ENCODE results near the gene CACNA2D1.
"Not testable (repeated sequence)": the region's sequence is repeated elsewhere in the genome, so short reads cannot be mapped to it uniquely, and the experiment has no call there.

The CACNA2D1 gene

GRCh38 chr7:82140608-82141007 lies 303.0 kb downstream of the CACNA2D1 start:
- H3K4me3 Mint-ChIP-seq; H3K9me3 Mint-ChIP-seq; H3K27me3 Mint-ChIP-seq; H3K4me1 Mint-ChIP-seq (ENCODE audit: low read depth); H3K36me3 Mint-ChIP-seq (ENCODE audit: low read depth); DNase-seq; H3K27ac Mint-ChIP-seq: not testable (repeated sequence)

- H3K4me1 Mint-ChIP-seq (ENCODE audit: low read depth) = no peaks in the 10 kb centered on the region
- no peaks in the 10 kb centered on the region for H3K27me3 Mint-ChIP-seq
- H3K9me3 Mint-ChIP-seq = no peaks in the 10 kb centered on the region
- DNase-seq = no peak
- H3K4me3 Mint-ChIP-seq = no peak overlapping the region
- H3K36me3 Mint-ChIP-seq (ENCODE audit: low read depth) = no peaks in the 10 kb centered on the region
- H3K27ac Mint-ChIP-seq = no peak overlapping the region
Observed at GRCh38 chr7:82131215-82131614, 312.4 kb downstream of the CACNA2D1 start.

- no peaks in the 10 kb centered on the region for H3K27me3 Mint-ChIP-seq
- no peak overlapping the region for H3K27ac Mint-ChIP-seq
- no peak overlapping the region for H3K4me3 Mint-ChIP-seq
- DNase-seq = no peak
- peaks cover 3% of the 10 kb centered on the region for H3K9me3 Mint-ChIP-seq
- H3K4me1 Mint-ChIP-seq (ENCODE audit: low read depth) = no peaks in the 10 kb centered on the region
- H3K36me3 Mint-ChIP-seq (ENCODE audit: low read depth) = no peaks in the 10 kb centered on the region
Observed at GRCh38 chr7:82129091-82129490, 314.5 kb downstream of the CACNA2D1 start.

GRCh38 chr7:82128546-82128945 lies 315.0 kb downstream of the CACNA2D1 start:
- no peaks in the 10 kb centered on the region for H3K36me3 Mint-ChIP-seq (ENCODE audit: low read depth)
- H3K27ac Mint-ChIP-seq = no peak overlapping the region
- DNase-seq = no peak
- no peaks in the 10 kb centered on the region for H3K27me3 Mint-ChIP-seq
- peaks cover 3% of the 10 kb centered on the region for H3K9me3 Mint-ChIP-seq
- H3K4me1 Mint-ChIP-seq (ENCODE audit: low read depth) = no peaks in the 10 kb centered on the region
- no peak overlapping the region for H3K4me3 Mint-ChIP-seq

- no peaks in the 10 kb centered on the region for H3K27me3 Mint-ChIP-seq
Observed at GRCh38 chr7:82126576-82126975, 317.0 kb downstream of the CACNA2D1 start.

GRCh38 chr7:82124445-82124844 lies 319.1 kb downstream of the CACNA2D1 start:
- no peak overlapping the region for H3K4me3 Mint-ChIP-seq
- no peaks in the 10 kb centered on the region for H3K4me1 Mint-ChIP-seq (ENCODE audit: low read depth)
- DNase-seq = no peak
- H3K27ac Mint-ChIP-seq = no peak overlapping the region
- H3K9me3 Mint-ChIP-seq = peaks cover 3% of the 10 kb centered on the region
- no peaks in the 10 kb centered on the region for H3K27me3 Mint-ChIP-seq
- H3K36me3 Mint-ChIP-seq (ENCODE audit: low read depth) = no peaks in the 10 kb centered on the region

More at GRCh38 chr7:82126576-82126975, 317.0 kb downstream of the CACNA2D1 start:
- no peaks in the 10 kb centered on the region for H3K36me3 Mint-ChIP-seq (ENCODE audit: low read depth)
- DNase-seq = no peak
- H3K4me1 Mint-ChIP-seq (ENCODE audit: low read depth) = no peaks in the 10 kb centered on the region
- no peak overlapping the region for H3K4me3 Mint-ChIP-seq
- no peak overlapping the region for H3K27ac Mint-ChIP-seq
- H3K9me3 Mint-ChIP-seq = peaks cover 3% of the 10 kb centered on the region

- no peak for DNase-seq
- no peaks in the 10 kb centered on the region for H3K36me3 Mint-ChIP-seq (ENCODE audit: low read depth)
- H3K4me1 Mint-ChIP-seq (ENCODE audit: low read depth) = no peaks in the 10 kb centered on the region
- H3K27me3 Mint-ChIP-seq = no peaks in the 10 kb centered on the region
- H3K4me3 Mint-ChIP-seq = no peak overlapping the region
- H3K9me3 Mint-ChIP-seq = peaks cover 3% of the 10 kb centered on the region
- no peak overlapping the region for H3K27ac Mint-ChIP-seq
Observed at GRCh38 chr7:82122275-82122674, 321.3 kb downstream of the CACNA2D1 start.

- no peak overlapping the region for H3K4me3 Mint-ChIP-seq
- DNase-seq = no peak
- H3K36me3 Mint-ChIP-seq (ENCODE audit: low read depth) = no peaks in the 10 kb centered on the region
- H3K4me1 Mint-ChIP-seq (ENCODE audit: low read depth) = no peaks in the 10 kb centered on the region
- no peak overlapping the region for H3K27ac Mint-ChIP-seq
- H3K9me3 Mint-ChIP-seq = no peaks in the 10 kb centered on the region
- H3K27me3 Mint-ChIP-seq = no peaks in the 10 kb centered on the region
Observed at GRCh38 chr7:82114237-82114636, 329.3 kb downstream of the CACNA2D1 start.

- no peaks in the 10 kb centered on the region for H3K9me3 Mint-ChIP-seq
- DNase-seq = no peak
- no peaks in the 10 kb centered on the region for H3K36me3 Mint-ChIP-seq (ENCODE audit: low read depth)
- H3K4me1 Mint-ChIP-seq (ENCODE audit: low read depth) = no peaks in the 10 kb centered on the region
- no peaks in the 10 kb centered on the region for H3K27me3 Mint-ChIP-seq
- no peak overlapping the region for H3K27ac Mint-ChIP-seq
- no peak overlapping the region for H3K4me3 Mint-ChIP-seq
Observed at GRCh38 chr7:82110146-82110840, 333.3 kb downstream of the CACNA2D1 start.

- no peaks in the 10 kb centered on the region for H3K36me3 Mint-ChIP-seq (ENCODE audit: low read depth)
Observed at GRCh38 chr7:82109288-82109687, 334.3 kb downstream of the CACNA2D1 start.

GRCh38 chr7:82106201-82106600 lies 337.4 kb downstream of the CACNA2D1 start:
- Mint-ChIP-seq H3K27me3 (no peaks in the 10 kb centered on the region), H3K36me3 (ENCODE audit: low read depth) (no peaks in the 10 kb centered on the region), H3K9me3 (no peaks in the 10 kb centered on the region), H3K27ac (no peak overlapping the region), H3K4me3 (no peak overlapping the region), H3K4me1 (ENCODE audit: low read depth) (no peaks in the 10 kb centered on the region)
- no peak for DNase-seq

More at GRCh38 chr7:82109288-82109687, 334.3 kb downstream of the CACNA2D1 start:
- no peaks in the 10 kb centered on the region for H3K9me3 Mint-ChIP-seq
- no peaks in the 10 kb centered on the region for H3K27me3 Mint-ChIP-seq
- no peak overlapping the region for H3K27ac Mint-ChIP-seq
- H3K4me1 Mint-ChIP-seq (ENCODE audit: low read depth) = no peaks in the 10 kb centered on the region
- H3K4me3 Mint-ChIP-seq = no peak overlapping the region
- DNase-seq = no peak

GRCh38 chr7:82105463-82105862 lies 338.1 kb downstream of the CACNA2D1 start:
- Mint-ChIP-seq H3K9me3 (no peaks in the 10 kb centered on the region), H3K27ac (no peak overlapping the region), H3K27me3 (no peaks in the 10 kb centered on the region), H3K4me1 (ENCODE audit: low read depth) (no peaks in the 10 kb centered on the region), H3K4me3 (no peak overlapping the region), H3K36me3 (ENCODE audit: low read depth) (no peaks in the 10 kb centered on the region)
- DNase-seq = no peak

- no peaks in the 10 kb centered on the region for H3K9me3 Mint-ChIP-seq
- no peak overlapping the region for H3K4me3 Mint-ChIP-seq
- H3K27ac Mint-ChIP-seq = no peak overlapping the region
Observed at GRCh38 chr7:82098414-82098813, 345.2 kb downstream of the CACNA2D1 start.

GRCh38 chr7:82091126-82091684 lies 352.4 kb downstream of the CACNA2D1 start:
- DNase-seq = no peak
- H3K4me3 Mint-ChIP-seq = no peak overlapping the region
- no peaks in the 10 kb centered on the region for H3K36me3 Mint-ChIP-seq (ENCODE audit: low read depth)
- no peaks in the 10 kb centered on the region for H3K9me3 Mint-ChIP-seq
- no peaks in the 10 kb centered on the region for H3K4me1 Mint-ChIP-seq (ENCODE audit: low read depth)
- H3K27me3 Mint-ChIP-seq = no peaks in the 10 kb centered on the region
- no peak overlapping the region for H3K27ac Mint-ChIP-seq

More at GRCh38 chr7:82098414-82098813, 345.2 kb downstream of the CACNA2D1 start:
- no peaks in the 10 kb centered on the region for H3K27me3 Mint-ChIP-seq
- no peak for DNase-seq
- no peaks in the 10 kb centered on the region for H3K4me1 Mint-ChIP-seq (ENCODE audit: low read depth)
- no peaks in the 10 kb centered on the region for H3K36me3 Mint-ChIP-seq (ENCODE audit: low read depth)

GRCh38 chr7:82087099-82087498 lies 356.5 kb downstream of the CACNA2D1 start:
- H3K36me3 Mint-ChIP-seq (ENCODE audit: low read depth) = no peaks in the 10 kb centered on the region
- no peak overlapping the region for H3K4me3 Mint-ChIP-seq
- H3K27me3 Mint-ChIP-seq = no peaks in the 10 kb centered on the region
- H3K4me1 Mint-ChIP-seq (ENCODE audit: low read depth) = no peaks in the 10 kb centered on the region
- DNase-seq = no peak
- H3K27ac Mint-ChIP-seq = no peak overlapping the region
- H3K9me3 Mint-ChIP-seq = no peaks in the 10 kb centered on the region
